A673 (cell line): ENCODE measurements around the gene TUT7.

Experiments used
- EZH2 ChIP-seq: fragments of 200-600 bp; sonication (generic); IDR thresholded peaks from 2 replicates; pipeline ENCODE4 v1.6.1; 2017; ENCODE audit warnings: borderline replicate concordance, low read depth, mild to moderate bottlenecking, mixed read lengths, antibody characterized with exemption, low read length; ENCODE audit not compliant: poor library complexity, severe bottlenecking
- TF ChIP-seq, protein P1 (sequence below): fragments of 300-800, 200-600 bp; sonication (generic); conservative IDR thresholded peaks from 2 replicates; pipeline ENCODE4 v1.5.1; 2017; ENCODE audit warnings: low read depth, mild to moderate bottlenecking, antibody characterized with exemption, low read length, moderate library complexity, mixed read lengths

DNA sequence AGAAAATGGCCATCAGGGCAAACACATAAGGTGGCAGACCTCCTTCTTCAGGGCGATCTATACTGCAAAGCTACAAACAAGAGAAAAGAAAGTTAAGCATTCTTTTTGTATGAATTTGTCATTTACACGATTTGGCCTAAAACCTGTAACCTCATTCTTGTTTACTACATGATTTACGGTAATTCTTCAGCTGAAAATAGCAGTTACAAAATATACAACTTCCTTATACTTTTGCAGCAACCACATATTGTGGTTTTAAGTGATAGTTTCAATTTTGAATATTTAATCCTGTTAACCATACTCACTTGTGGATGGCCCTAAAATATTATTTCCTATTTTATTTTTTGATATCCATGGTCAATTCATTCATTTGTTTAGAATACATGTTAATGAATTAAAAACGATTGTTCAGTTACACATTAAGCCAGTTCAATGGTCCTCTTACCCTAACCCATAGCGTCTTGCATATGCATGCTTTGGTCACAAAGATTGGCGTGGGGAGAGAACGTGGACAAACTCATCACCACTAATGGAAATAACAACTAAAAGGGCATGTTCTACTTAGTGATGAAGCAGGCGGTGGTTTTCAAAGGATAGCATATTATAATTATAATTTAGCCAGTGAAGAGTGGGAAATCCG, 16.6 kb downstream of the TUT7 start:
- TF ChIP-seq, protein P1, sequence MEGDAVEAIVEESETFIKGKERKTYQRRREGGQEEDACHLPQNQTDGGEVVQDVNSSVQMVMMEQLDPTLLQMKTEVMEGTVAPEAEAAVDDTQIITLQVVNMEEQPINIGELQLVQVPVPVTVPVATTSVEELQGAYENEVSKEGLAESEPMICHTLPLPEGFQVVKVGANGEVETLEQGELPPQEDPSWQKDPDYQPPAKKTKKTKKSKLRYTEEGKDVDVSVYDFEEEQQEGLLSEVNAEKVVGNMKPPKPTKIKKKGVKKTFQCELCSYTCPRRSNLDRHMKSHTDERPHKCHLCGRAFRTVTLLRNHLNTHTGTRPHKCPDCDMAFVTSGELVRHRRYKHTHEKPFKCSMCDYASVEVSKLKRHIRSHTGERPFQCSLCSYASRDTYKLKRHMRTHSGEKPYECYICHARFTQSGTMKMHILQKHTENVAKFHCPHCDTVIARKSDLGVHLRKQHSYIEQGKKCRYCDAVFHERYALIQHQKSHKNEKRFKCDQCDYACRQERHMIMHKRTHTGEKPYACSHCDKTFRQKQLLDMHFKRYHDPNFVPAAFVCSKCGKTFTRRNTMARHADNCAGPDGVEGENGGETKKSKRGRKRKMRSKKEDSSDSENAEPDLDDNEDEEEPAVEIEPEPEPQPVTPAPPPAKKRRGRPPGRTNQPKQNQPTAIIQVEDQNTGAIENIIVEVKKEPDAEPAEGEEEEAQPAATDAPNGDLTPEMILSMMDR = no peak
- TF ChIP-seq EZH2 = no peak
